Fibroblast of the conjunctiva (primary cell): Measurements from ENCODE around the gene LRP1.
A peak's percentile ranks its signal among the peaks of the same experiment; 100 is the strongest.

ENCODE experiments used
- DNase-seq: peaks from one replicate; pipeline ENCODE4 v3.0.0-alpha.2; 2010; ENCODE audit warnings: low read depth

LRP1 gene

GRCh38 chr12:57237932-57238853 lies 109.9 kb downstream of the LRP1 start:
- no peak for DNase-seq

GRCh38 chr12:57238854-57239554 lies 110.7 kb downstream of the LRP1 start:
- DNase-seq: peak; percentile 84

DNA sequence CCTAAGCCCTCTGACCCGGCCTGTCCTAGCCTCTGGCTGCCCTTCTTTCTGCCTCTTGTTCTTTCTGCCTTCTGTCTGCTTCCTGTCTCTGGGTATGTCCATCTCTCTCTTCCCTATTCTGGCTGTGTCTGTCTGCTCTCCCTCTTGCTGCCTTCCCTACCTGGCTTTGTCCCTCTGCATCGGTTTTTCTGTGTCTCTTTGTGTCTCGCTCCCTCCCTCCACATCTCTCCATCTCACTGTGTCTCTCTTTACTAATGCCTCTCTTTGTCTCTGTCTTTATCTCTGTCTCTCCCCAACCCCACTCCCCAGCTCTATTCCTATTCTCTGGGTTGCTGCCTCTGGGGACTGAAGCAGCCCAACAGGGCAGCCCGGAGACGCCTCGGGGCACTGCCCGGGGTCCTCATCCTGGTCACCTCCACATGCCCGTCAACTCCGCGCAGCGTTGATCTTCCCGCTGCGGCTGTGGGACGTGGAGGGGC lies 111.3 kb downstream of the LRP1 start:
- DNase-seq: no peak

- DNase-seq: no peak
These were observed 112.0 kb downstream of the LRP1 start for GRCh38 chr12:57240066-57240921.

DNA sequence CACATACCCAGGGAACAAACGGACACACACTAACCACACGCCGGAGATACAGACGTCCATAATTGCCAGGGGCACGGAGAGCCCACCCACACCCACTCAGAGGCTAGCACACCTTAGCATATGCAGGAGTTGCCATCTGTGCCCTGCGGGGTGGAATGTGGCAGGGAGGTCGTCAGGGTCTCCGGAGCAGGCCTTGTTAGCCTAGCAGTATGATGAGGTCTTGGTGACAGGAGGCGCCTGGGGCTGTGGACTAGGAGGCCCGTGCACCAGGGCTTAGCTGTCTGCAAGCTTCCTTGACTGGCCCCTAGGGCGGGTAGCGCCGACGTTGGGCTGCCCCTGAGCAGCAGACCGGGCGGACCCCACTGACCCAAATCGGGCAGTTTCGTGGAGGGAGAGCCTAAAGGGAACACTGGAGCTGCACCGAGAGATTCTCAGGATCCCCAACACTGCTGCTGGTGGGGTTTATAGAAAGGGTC lies 112.7 kb downstream of the LRP1 start:
- no peak for DNase-seq

GRCh38 chr12:57241402-57242310 lies 113.4 kb downstream of the LRP1 start:
- DNase-seq: no peak

- no peak for DNase-seq
These were observed 114.0 kb downstream of the LRP1 start for GRCh38 chr12:57242329-57242690.

- DNase-seq: no peak
These were observed 114.6 kb downstream of the LRP1 start for GRCh38 chr12:57242691-57243454.

- peak; percentile 39 for DNase-seq
These were observed 115.4 kb downstream of the LRP1 start for GRCh38 chr12:57243521-57244311.

GRCh38 chr12:57244312-57244696 lies 116.0 kb downstream of the LRP1 start:
- no peak for DNase-seq

DNA sequence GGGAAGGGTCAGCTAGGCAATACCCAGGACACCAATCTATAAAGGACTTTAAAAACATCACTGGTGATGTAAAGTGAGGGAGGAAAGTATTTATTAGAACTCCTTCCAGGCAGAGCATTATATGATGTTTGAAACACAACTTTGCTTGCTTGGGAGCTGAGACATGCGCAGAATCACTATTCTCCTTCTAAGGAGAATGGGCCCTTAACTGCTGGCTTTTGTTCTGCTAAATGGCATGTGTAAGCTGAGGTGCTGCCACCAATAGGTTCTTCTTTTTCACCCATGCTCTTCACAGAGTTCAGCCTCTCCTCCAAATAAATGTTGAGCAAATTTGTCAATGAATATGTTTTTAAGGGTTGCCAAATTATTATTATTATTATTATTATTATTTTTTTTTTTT lies 118.8 kb downstream of the LRP1 start:
- no peak for DNase-seq

- DNase-seq: no peak
These were observed 120.9 kb downstream of the LRP1 start for GRCh38 chr12:57248934-57249742.

DNA sequence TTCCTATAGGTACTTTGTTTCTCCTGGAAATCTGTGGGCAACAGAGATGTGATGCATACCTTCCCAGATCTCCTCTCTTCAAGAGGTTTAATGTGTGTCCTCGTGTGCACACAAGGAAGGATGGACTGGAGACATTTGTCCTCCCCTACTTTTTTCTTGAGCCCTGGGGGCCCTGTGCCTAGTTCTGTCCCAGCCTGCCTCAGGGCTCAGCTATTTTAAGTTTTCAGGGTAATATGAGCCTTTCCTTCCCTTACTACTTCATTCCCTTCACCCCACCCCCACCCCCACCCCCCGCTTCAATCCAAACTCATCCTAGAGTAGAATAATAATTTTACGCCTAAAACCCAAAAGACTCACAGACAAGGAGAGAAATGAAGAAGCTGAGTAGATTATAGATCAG lies 122.3 kb downstream of the LRP1 start:
- no peak for DNase-seq

GRCh38 chr12:57250956-57251355 lies 122.7 kb downstream of the LRP1 start, which contains the start of gene STAC3:
STAC3 (minus strand) TSS chr12:57251187; CDS start chr12:57249636, 1,551 bp downstream.
- DNase-seq: no peak

GRCh38 chr12:57254506-57255280 lies 126.4 kb downstream of the LRP1 start:
- DNase-seq: no peak

DNA sequence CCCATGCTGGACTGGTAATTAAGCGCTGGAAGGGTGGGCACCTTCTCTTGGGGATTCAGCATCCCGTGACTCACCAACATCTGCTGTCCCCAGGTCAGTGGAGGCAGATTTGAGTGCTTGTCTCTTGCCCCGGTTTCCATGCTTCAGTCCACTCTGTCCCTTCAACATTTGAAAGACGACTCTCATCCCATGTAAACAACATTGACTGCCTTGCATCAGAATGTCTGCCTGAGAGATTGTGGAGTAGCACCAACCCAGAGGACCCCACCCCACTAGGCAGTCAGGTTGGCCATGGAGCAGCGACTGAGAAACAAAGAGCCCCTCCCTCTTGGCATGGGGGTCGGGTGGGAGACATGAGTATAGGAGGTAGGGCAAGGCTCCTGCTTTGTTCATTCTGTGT lies 127.6 kb downstream of the LRP1 start:
- no peak for DNase-seq
